ENCODE data around the gene NAALADL2. TPM values are rescaled to one million over a fixed set of nuclear protein-coding genes. Genes with fewer than 3 reads are reported as not detected.

The NAALADL2 gene
- total and polyA plus RNA-seq, 2 of the 4 experiments (the other 2 are of a cell fraction) = 3.8 to 19.2 TPM

GRCh38 chr3:174859114-174859735, at the start of gene NAALADL2 (continued):
- TF ChIP-seq CHD1 (IDR thresholded peaks at IDR 0.05; ENCODE audit: low read depth, low read length) = no peak
- no peak for TF ChIP-seq NFE2L2 (IDR thresholded peaks at IDR 0.05; ENCODE audit: low read depth, low read length)

GRCh38 chr3:174810254-174810653, 48.9 kb upstream of the NAALADL2 start:
- intact Hi-C loops (cut with micrococcal nuclease) = no loop called here
- no peak for TF ChIP-seq FOS (IDR thresholded peaks at IDR 0.05; ENCODE audit: low read depth, low read length)
- no peak for TF ChIP-seq CHD1 (IDR thresholded peaks at IDR 0.05; ENCODE audit: low read depth, low read length)
- TF ChIP-seq CTCF (conservative IDR thresholded peaks at IDR 0.05; ENCODE audit: low read depth, low read length) = no peak
- no peak for TF ChIP-seq RCOR1 (IDR thresholded peaks at IDR 0.05; ENCODE audit: insufficient replicate concordance, low read length)
- TF ChIP-seq NFE2L2 (IDR thresholded peaks at IDR 0.05; ENCODE audit: low read depth, low read length) = no peak
- no peak for TF ChIP-seq CEBPB (IDR thresholded peaks at IDR 0.05; ENCODE audit: low read depth, low read length)
- no peak for TF ChIP-seq MAFK (IDR thresholded peaks at IDR 0.05; ENCODE audit: low read depth, low read length)
- TF ChIP-seq RFX5 (IDR thresholded peaks at IDR 0.05; ENCODE audit: low read depth, low read length) = no peak
- TF ChIP-seq POLR2A (IDR thresholded peaks at IDR 0.05; ENCODE audit: low read depth, low read length) = no peak
- no peak for TF ChIP-seq USF2 (IDR thresholded peaks at IDR 0.05; ENCODE audit: low read depth, low read length)
- TF ChIP-seq MAZ (IDR thresholded peaks at IDR 0.05; ENCODE audit: borderline replicate concordance, low read depth, low read length) = no peak
- TF ChIP-seq BHLHE40 (IDR thresholded peaks at IDR 0.05; ENCODE audit: low read depth, low read length) = no peak
- no peak for TF ChIP-seq SMC3 (IDR thresholded peaks at IDR 0.05; ENCODE audit: low read depth, low read length)
- TF ChIP-seq MXI1 (IDR thresholded peaks at IDR 0.05; ENCODE audit: borderline replicate concordance, low read depth, low read length) = no peak

More at GRCh38 chr3:174810254-174810653, 48.9 kb upstream of the NAALADL2 start:
- H3K23ac ChIP-seq (ENCODE audit: low read depth, low read length) = no peak overlapping the region
- H3K4me2 ChIP-seq (ENCODE audit: low read depth, low read length) = no peak overlapping the region
- H3K4ac ChIP-seq (ENCODE audit: low read depth, low read length) = no peak overlapping the region
- in situ Hi-C loops (cut with MboI; ENCODE audit: low sequenced_read_pairs) (no loop called here), dilution Hi-C loops (cut with HindIII; ENCODE audit: low sequenced_read_pairs, unreplicated experiment) (no loop called here)
- no peak overlapping the region for H4K91ac ChIP-seq (ENCODE audit: insufficient read depth, low read depth, low read length)
- no peak overlapping the region for H3K9ac ChIP-seq (ENCODE audit: low read depth, low read length)
- H2AK5ac ChIP-seq (ENCODE audit: low read depth, low read length) = no peak overlapping the region
- DNase-seq (no peak), ATAC-seq (ENCODE audit: low read depth) (no peak)
- no peak overlapping the region for H3K27ac ChIP-seq (ENCODE audit: insufficient read depth, low read length)
- no peak overlapping the region for H2BK20ac ChIP-seq (ENCODE audit: low read depth, low read length)
- no peaks in the 10 kb centered on the region for H3K79me1 ChIP-seq (ENCODE audit: low read depth in 1 of 2, low read length in 2 of 2)
- no peak overlapping the region for H3K14ac ChIP-seq (replicated peaks; ENCODE audit: low read depth, low read length)
- H3K36me3 ChIP-seq (ENCODE audit: control insufficient read depth, insufficient read depth, low read length) = no peaks in the 10 kb centered on the region
- H2BK120ac ChIP-seq (ENCODE audit: low read depth, low read length) = no peak overlapping the region
- H3K4me3 ChIP-seq (ENCODE audit: insufficient read depth, low read depth, low read length) = no peak overlapping the region
- no peaks in the 10 kb centered on the region for H4K20me1 ChIP-seq (ENCODE audit: insufficient read depth, low read length)
- no peak overlapping the region for H4K5ac ChIP-seq (ENCODE audit: low read depth, low read length)
- H3K18ac ChIP-seq (ENCODE audit: low read depth, low read length) = no peak overlapping the region
- no peaks in the 10 kb centered on the region for H3K4me1 ChIP-seq (ENCODE audit: control insufficient read depth, insufficient read depth, low read length)
- H2BK5ac ChIP-seq (ENCODE audit: low read depth, low read length, poor library complexity, severe bottlenecking) = no peak overlapping the region
- H2BK15ac ChIP-seq (ENCODE audit: low read depth, low read length) = no peak overlapping the region
- ChIA-PET CTCF (interaction anchor here (0.7 kb wide), 1 partner anchor 763 kb away, joined by 3 read pairs; no protein-coding TSS in a partner anchor), POLR2A (ENCODE audit: unreplicated experiment) (no interaction called here)
- H3K56ac ChIP-seq (ENCODE audit: extremely low read depth, insufficient read depth, low read length) = no peak overlapping the region
- H3K27me3 ChIP-seq (ENCODE audit: control insufficient read depth, insufficient read depth, low read length) = no peaks in the 10 kb centered on the region
- H2AFZ ChIP-seq (replicated peaks; ENCODE audit: low read length, poor library complexity) = no peak overlapping the region
- BruUV-seq (replicated peaks) = no TSS peak
- no peaks in the 10 kb centered on the region for H3K9me1 ChIP-seq (ENCODE audit: insufficient read depth, low read length)
- H4K8ac ChIP-seq (ENCODE audit: low read depth in 2 of 2, low read length in 2 of 2) = no peak overlapping the region
- no peak overlapping the region for H2AK9ac ChIP-seq (replicated peaks; ENCODE audit: low read depth, low read length, poor library complexity)
- H3K9me3 ChIP-seq (ENCODE audit: control insufficient read depth, insufficient read depth, low read length) = no peaks in the 10 kb centered on the region

Measured in IMR-90 (cell line).